ENCODE results near the gene NCKAP5L. TPM values are rescaled to one million over a fixed set of nuclear protein-coding genes. Genes with fewer than 3 reads are reported as not detected.
A peak's percentile ranks its signal among the peaks of the same experiment; 100 is the strongest.

The NCKAP5L gene
- total and polyA plus RNA-seq, 4 experiments from 2014 or later = 0.20 to 11.2 (median 7.0) TPM

DNA sequence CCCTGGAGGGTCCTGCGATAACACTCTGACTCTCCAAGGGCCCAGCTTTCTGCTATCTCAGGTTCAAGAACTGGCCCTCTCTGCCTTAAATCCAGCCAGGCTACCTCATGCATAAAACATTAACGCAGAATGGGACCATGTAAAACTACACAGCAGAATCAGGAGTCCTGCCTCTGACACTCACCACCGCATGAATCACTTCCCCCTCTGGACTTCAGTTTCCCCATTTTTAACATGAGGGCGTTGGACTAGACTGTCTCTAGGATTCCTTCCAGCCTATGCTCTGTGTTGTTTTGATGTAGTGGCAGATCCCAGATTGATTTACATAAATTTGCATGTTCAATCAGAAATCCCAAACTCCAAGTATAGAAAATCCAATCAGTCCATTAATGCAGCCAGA lies 3.3 kb downstream of the NCKAP5L start:
- no peak for DNase-seq
- no peak overlapping the region for H3K27ac ChIP-seq (ENCODE audit: low read depth, low read length)
- H3K27ac Mint-ChIP-seq = peak overlapping the region in 2 of 7 donors; percentile 22 to 58
- peaks cover 3 to 4% of the 10 kb centered on the region in 2 donors for H3K36me3 Mint-ChIP-seq
- CTCF ChIA-PET (ENCODE audit: partially characterized antibody) = no interaction called here
- peaks cover 27 to 52% (median 42%) of the 10 kb centered on the region in 4 donors for H3K4me1 Mint-ChIP-seq
- peaks cover 43% of the 10 kb centered on the region for H3K4me1 ChIP-seq (ENCODE audit: insufficient read depth, low read length)
- intact Hi-C loops (cut with micrococcal nuclease) = no loop called here
- no peak overlapping the region for H3K4me3 ChIP-seq (ENCODE audit: low read length in 2 of 2)
- H3K9me3 Mint-ChIP-seq = no peaks in the 10 kb centered on the region
- POLR2A ChIA-PET (ENCODE audit: partially characterized antibody) = no interaction called here
- H3K4me3 Mint-ChIP-seq = peak overlapping the region in 2 of 8 donors; percentile 9 to 17
- H3K36me3 ChIP-seq (ENCODE audit: insufficient read depth, low read length) = no peaks in the 10 kb centered on the region
- no peaks in the 10 kb centered on the region for H3K27me3 Mint-ChIP-seq
- no peaks in the 10 kb centered on the region for H3K27me3 ChIP-seq (ENCODE audit: insufficient read depth, low read length)
- H3K9me3 ChIP-seq (ENCODE audit: control insufficient read depth in 1 of 2, low read length in 2 of 2) = no peaks in the 10 kb centered on the region

GRCh38 chr12:49824416-49824815 lies 3.8 kb downstream of the NCKAP5L start:
- no peak overlapping the region for H3K4me3 ChIP-seq (ENCODE audit: low read length in 2 of 2)
- no peak for DNase-seq
- H3K4me1 ChIP-seq (ENCODE audit: insufficient read depth, low read length) = peaks cover 41% of the 10 kb centered on the region
- ChIA-PET CTCF (ENCODE audit: partially characterized antibody) (no interaction called here), POLR2A (ENCODE audit: partially characterized antibody) (no interaction called here)
- no peaks in the 10 kb centered on the region for H3K9me3 ChIP-seq (ENCODE audit: control insufficient read depth in 1 of 2, low read length in 2 of 2)
- Mint-ChIP-seq H3K4me3 (peak overlapping the region in 1 of 8 donors; percentile 10), H3K4me1 (peaks cover 27 to 56% (median 42%) of the 10 kb centered on the region in 4 donors), H3K27ac (peak overlapping the region in 1 of 7 donors; percentile 42), H3K9me3 (no peaks in the 10 kb centered on the region), H3K36me3 (peaks cover 3 to 4% of the 10 kb centered on the region in 2 donors), H3K27me3 (no peaks in the 10 kb centered on the region)
- H3K27me3 ChIP-seq (ENCODE audit: insufficient read depth, low read length) = no peaks in the 10 kb centered on the region
- H3K27ac ChIP-seq (ENCODE audit: low read depth, low read length) = no peak overlapping the region
- no peaks in the 10 kb centered on the region for H3K36me3 ChIP-seq (ENCODE audit: insufficient read depth, low read length)
- intact Hi-C loops (cut with micrococcal nuclease) = no loop called here

GRCh38 chr12:49823951-49824350 lies 4.3 kb downstream of the NCKAP5L start:
- Histone ChIP-seq H3K4me1 (ENCODE audit: insufficient read depth, low read length) (peaks cover 36% of the 10 kb centered on the region), H3K4me3 (ENCODE audit: low read length in 2 of 2) (no peak overlapping the region), H3K36me3 (ENCODE audit: insufficient read depth, low read length) (no peaks in the 10 kb centered on the region), H3K27ac (ENCODE audit: low read depth, low read length) (no peak overlapping the region), H3K9me3 (ENCODE audit: control insufficient read depth in 1 of 2, low read length in 2 of 2) (no peaks in the 10 kb centered on the region), H3K27me3 (ENCODE audit: insufficient read depth, low read length) (no peaks in the 10 kb centered on the region)
- Mint-ChIP-seq H3K27ac (peak overlapping the region in 3 of 7 donors; percentile 7 to 55 (median 42)), H3K4me1 (peaks cover 22 to 53% (median 39%) of the 10 kb centered on the region in 4 donors), H3K27me3 (no peaks in the 10 kb centered on the region), H3K36me3 (peaks cover 3 to 4% of the 10 kb centered on the region in 2 donors), H3K9me3 (no peaks in the 10 kb centered on the region), H3K4me3 (peak overlapping the region in 1 of 8 donors; percentile 10)
- no peak for DNase-seq
- intact Hi-C loops (cut with micrococcal nuclease) = no loop called here
- POLR2A ChIA-PET (ENCODE audit: partially characterized antibody) = interaction anchor here (0.6 kb wide), 1 partner anchor 1623 kb away, joined by 4 read pairs; no protein-coding TSS in a partner anchor
- CTCF ChIA-PET (ENCODE audit: partially characterized antibody) = no interaction called here

GRCh38 chr12:49823350-49823749 lies 4.9 kb downstream of the NCKAP5L start:
- intact Hi-C loops (cut with micrococcal nuclease) = no loop called here
- Histone ChIP-seq H3K36me3 (ENCODE audit: insufficient read depth, low read length) (no peaks in the 10 kb centered on the region), H3K4me3 (ENCODE audit: low read length in 2 of 2) (no peak overlapping the region), H3K27me3 (ENCODE audit: insufficient read depth, low read length) (no peaks in the 10 kb centered on the region), H3K4me1 (ENCODE audit: insufficient read depth, low read length) (peaks cover 32% of the 10 kb centered on the region), H3K9me3 (ENCODE audit: control insufficient read depth in 1 of 2, low read length in 2 of 2) (no peaks in the 10 kb centered on the region), H3K27ac (ENCODE audit: low read depth, low read length) (no peak overlapping the region)
- Mint-ChIP-seq H3K27ac (peak overlapping the region in 2 of 7 donors; percentile 7 to 48), H3K4me3 (no peak overlapping the region), H3K4me1 (peaks cover 19 to 47% (median 33%) of the 10 kb centered on the region in 4 donors), H3K36me3 (peaks cover under 1 to 4% of the 10 kb centered on the region in 2 donors), H3K9me3 (no peaks in the 10 kb centered on the region), H3K27me3 (no peaks in the 10 kb centered on the region)
- ChIA-PET CTCF (ENCODE audit: partially characterized antibody) (no interaction called here), POLR2A (ENCODE audit: partially characterized antibody) (interaction anchor here (0.6 kb wide), 1 partner anchor 1622 kb away, joined by 4 read pairs; no protein-coding TSS in a partner anchor)
- no peak for DNase-seq

GRCh38 chr12:49821373-49822287 lies 6.6 kb downstream of the NCKAP5L start:
- intact Hi-C loops (cut with micrococcal nuclease) = no loop called here
- Mint-ChIP-seq H3K4me1 (peaks cover 14 to 39% (median 26%) of the 10 kb centered on the region in 4 donors), H3K4me3 (peak overlapping the region in 2 of 8 donors; percentile 15 to 34), H3K27me3 (no peaks in the 10 kb centered on the region), H3K36me3 (peaks cover 3 to 4% of the 10 kb centered on the region in 2 donors), H3K27ac (peak overlapping the region in 3 of 7 donors; percentile 22 to 73 (median 48)), H3K9me3 (no peaks in the 10 kb centered on the region)
- ChIA-PET POLR2A (ENCODE audit: partially characterized antibody) (no interaction called here), CTCF (ENCODE audit: partially characterized antibody) (interaction anchor here (0.6 to 1.5 kb wide), 4 partner anchors 17 to 84 kb away, joined by 3 read pairs; no protein-coding TSS in a partner anchor)
- no peaks in the 10 kb centered on the region for H3K27me3 ChIP-seq (ENCODE audit: insufficient read depth, low read length)
- no peak overlapping the region for H3K4me3 ChIP-seq (ENCODE audit: low read length in 2 of 2)
- no peaks in the 10 kb centered on the region for H3K9me3 ChIP-seq (ENCODE audit: control insufficient read depth in 1 of 2, low read length in 2 of 2)
- peaks cover 22% of the 10 kb centered on the region for H3K4me1 ChIP-seq (ENCODE audit: insufficient read depth, low read length)
- no peak for DNase-seq
- H3K27ac ChIP-seq (ENCODE audit: low read depth, low read length) = no peak overlapping the region
- no peaks in the 10 kb centered on the region for H3K36me3 ChIP-seq (ENCODE audit: insufficient read depth, low read length)

GRCh38 chr12:49819786-49820185 lies 8.4 kb downstream of the NCKAP5L start:
- no peaks in the 10 kb centered on the region for H3K9me3 ChIP-seq (ENCODE audit: control insufficient read depth in 1 of 2, low read length in 2 of 2)
- ChIA-PET POLR2A (ENCODE audit: partially characterized antibody) (interaction anchor here (0.7 to 1.3 kb wide), 3 partner anchors 8 to 78 kb away, joined by 3 to 4 read pairs (median 3); partner anchors contain the start of genes BCDIN3D, NCKAP5L and TMBIM6), CTCF (ENCODE audit: partially characterized antibody) (interaction anchor here (0.7 kb wide), 2 partner anchors 247 to 321 kb away, joined by 3 to 4 read pairs; no protein-coding TSS in a partner anchor)
- H3K4me3 Mint-ChIP-seq = no peak overlapping the region
- no peaks in the 10 kb centered on the region for H3K27me3 ChIP-seq (ENCODE audit: insufficient read depth, low read length)
- no peaks in the 10 kb centered on the region for H3K27me3 Mint-ChIP-seq
- intact Hi-C loops (cut with micrococcal nuclease) = no loop called here
- no peak overlapping the region for H3K27ac ChIP-seq (ENCODE audit: low read depth, low read length)
- peaks cover 5 to 8% of the 10 kb centered on the region in 2 donors for H3K36me3 Mint-ChIP-seq
- no peaks in the 10 kb centered on the region for H3K9me3 Mint-ChIP-seq
- no peaks in the 10 kb centered on the region for H3K36me3 ChIP-seq (ENCODE audit: insufficient read depth, low read length)
- peak overlapping the region in 3 of 7 donors; percentile 69 to 77 (median 72) for H3K27ac Mint-ChIP-seq
- no peak for DNase-seq
- peaks cover 11 to 33% (median 17%) of the 10 kb centered on the region in 4 donors for H3K4me1 Mint-ChIP-seq
- H3K4me3 ChIP-seq (ENCODE audit: low read length in 2 of 2) = no peak overlapping the region
- H3K4me1 ChIP-seq (ENCODE audit: insufficient read depth, low read length) = peaks cover 19% of the 10 kb centered on the region

- POLR2A ChIA-PET (ENCODE audit: partially characterized antibody) = no interaction called here
- no peak overlapping the region for H3K4me3 Mint-ChIP-seq
- no peak overlapping the region for H3K4me3 ChIP-seq (ENCODE audit: low read length in 2 of 2)
- no peak overlapping the region for H3K27ac ChIP-seq (ENCODE audit: low read depth, low read length)
- CTCF ChIA-PET (ENCODE audit: partially characterized antibody) = no interaction called here
- H3K4me1 ChIP-seq (ENCODE audit: insufficient read depth, low read length) = peaks cover 19% of the 10 kb centered on the region
- H3K9me3 ChIP-seq (ENCODE audit: control insufficient read depth in 1 of 2, low read length in 2 of 2) = no peaks in the 10 kb centered on the region
- peak overlapping the region in 1 of 7 donors; percentile 18 for H3K27ac Mint-ChIP-seq
- H3K27me3 ChIP-seq (ENCODE audit: insufficient read depth, low read length) = no peaks in the 10 kb centered on the region
- DNase-seq = no peak
- H3K36me3 ChIP-seq (ENCODE audit: insufficient read depth, low read length) = no peaks in the 10 kb centered on the region
- H3K9me3 Mint-ChIP-seq = no peaks in the 10 kb centered on the region
- H3K27me3 Mint-ChIP-seq = no peaks in the 10 kb centered on the region
- peaks cover 5 to 8% of the 10 kb centered on the region in 2 donors for H3K36me3 Mint-ChIP-seq
- peaks cover 11 to 33% (median 16%) of the 10 kb centered on the region in 4 donors for H3K4me1 Mint-ChIP-seq
- intact Hi-C loops (cut with micrococcal nuclease) = no loop called here
Observed at GRCh38 chr12:49818241-49818895, 9.8 kb downstream of the NCKAP5L start.
